OCI-LY1 (cell line): ENCODE measurements around the gene ZNRF1.

ENCODE experiments used
- EZH2 ChIP-seq: fragments of 200-600 bp; sonication (generic), shearing (Covaris generic); IDR thresholded peaks from 2 replicates; pipeline ENCODE4 v1.8.0; 2017; ENCODE audit warnings: borderline replicate concordance, mixed run types, mild to moderate bottlenecking, antibody characterized with exemption, low read length, moderate library complexity, mixed read lengths
- TF ChIP-seq, protein P1 (sequence below): fragments of 200-600 bp; sonication (generic), shearing (Covaris generic); IDR thresholded peaks from 2 replicates; pipeline ENCODE4 v1.5.1; 2017; ENCODE audit warnings: mild to moderate bottlenecking, antibody characterized with exemption, low read length, moderate library complexity, mixed read lengths

DNA sequence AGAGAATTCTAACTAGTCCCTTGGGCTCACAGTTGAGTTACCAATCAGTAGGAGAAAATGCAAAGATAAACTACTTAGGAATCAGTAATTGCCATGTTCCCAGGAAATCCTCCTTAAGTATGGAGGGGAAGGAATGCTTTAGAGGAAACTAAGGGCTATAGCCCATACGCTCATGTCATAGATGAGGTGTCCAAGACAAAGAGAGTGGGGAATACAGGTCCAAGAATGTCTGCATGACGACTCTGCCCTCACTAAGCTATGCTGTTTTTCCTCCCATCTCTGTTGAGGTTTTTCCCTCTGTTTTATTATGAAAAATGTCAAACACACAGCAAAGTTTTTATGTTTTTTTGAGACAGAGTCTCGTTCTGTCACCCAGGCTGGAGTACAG is 101.8 kb downstream of the ZNRF1 start:
- TF ChIP-seq, protein P1, sequence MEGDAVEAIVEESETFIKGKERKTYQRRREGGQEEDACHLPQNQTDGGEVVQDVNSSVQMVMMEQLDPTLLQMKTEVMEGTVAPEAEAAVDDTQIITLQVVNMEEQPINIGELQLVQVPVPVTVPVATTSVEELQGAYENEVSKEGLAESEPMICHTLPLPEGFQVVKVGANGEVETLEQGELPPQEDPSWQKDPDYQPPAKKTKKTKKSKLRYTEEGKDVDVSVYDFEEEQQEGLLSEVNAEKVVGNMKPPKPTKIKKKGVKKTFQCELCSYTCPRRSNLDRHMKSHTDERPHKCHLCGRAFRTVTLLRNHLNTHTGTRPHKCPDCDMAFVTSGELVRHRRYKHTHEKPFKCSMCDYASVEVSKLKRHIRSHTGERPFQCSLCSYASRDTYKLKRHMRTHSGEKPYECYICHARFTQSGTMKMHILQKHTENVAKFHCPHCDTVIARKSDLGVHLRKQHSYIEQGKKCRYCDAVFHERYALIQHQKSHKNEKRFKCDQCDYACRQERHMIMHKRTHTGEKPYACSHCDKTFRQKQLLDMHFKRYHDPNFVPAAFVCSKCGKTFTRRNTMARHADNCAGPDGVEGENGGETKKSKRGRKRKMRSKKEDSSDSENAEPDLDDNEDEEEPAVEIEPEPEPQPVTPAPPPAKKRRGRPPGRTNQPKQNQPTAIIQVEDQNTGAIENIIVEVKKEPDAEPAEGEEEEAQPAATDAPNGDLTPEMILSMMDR: no peak
- TF ChIP-seq EZH2: no peak
